AG09319 (cell line): ENCODE data around the gene SCN8A.

ENCODE experiments used
- DNase-seq: peaks from one replicate; pipeline ENCODE4 v3.0.0-alpha.2; 2010; ENCODE audit warnings: low read depth; ENCODE audit errors: extremely low read depth
- CTCF ChIP-seq: IDR thresholded peaks from 2 replicates; pipeline ENCODE4 v1.5.1; 2011; ENCODE audit warnings: low read depth, mild to moderate bottlenecking, inconsistent platforms, low read length, moderate library complexity

The SCN8A gene

GRCh38 chr12:51693569-51693968 is 102.5 kb downstream of the SCN8A start:
- no peak for DNase-seq
- TF ChIP-seq CTCF: no peak

GRCh38 chr12:51694146-51694545 is 103.1 kb downstream of the SCN8A start:
- no peak for TF ChIP-seq CTCF
- DNase-seq: no peak

GRCh38 chr12:51695241-51696010 is 104.4 kb downstream of the SCN8A start:
- no peak for DNase-seq
- TF ChIP-seq CTCF: no peak; the same call in 1 of the 2 replicates

- no peak for DNase-seq
- TF ChIP-seq CTCF: no peak
Observed at GRCh38 chr12:51699219-51699618, 108.2 kb downstream of the SCN8A start.

GRCh38 chr12:51700887-51701286 is 109.9 kb downstream of the SCN8A start:
- no peak for DNase-seq
- TF ChIP-seq CTCF: no peak

GRCh38 chr12:51702587-51702986 is 111.6 kb downstream of the SCN8A start:
- no peak for DNase-seq
- no peak for TF ChIP-seq CTCF

- no peak for DNase-seq
- no peak for TF ChIP-seq CTCF
Observed at GRCh38 chr12:51705450-51705849, 114.4 kb downstream of the SCN8A start.
